Measurements from ENCODE around the gene CDAN1. TPM values are rescaled to one million over a fixed set of nuclear protein-coding genes. Genes with fewer than 3 reads are reported as not detected.

The CDAN1 gene
- total RNA-seq, 1 donor, result 15.1 TPM

- no peak for DNase-seq (ENCODE audit: low read depth)
- H3K4me3 ChIP-seq (ENCODE audit: low read depth, low read length), result no peak overlapping the region
These were observed 29.9 kb downstream of the CDAN1 start for GRCh38 chr15:42707068-42707467.

DNA sequence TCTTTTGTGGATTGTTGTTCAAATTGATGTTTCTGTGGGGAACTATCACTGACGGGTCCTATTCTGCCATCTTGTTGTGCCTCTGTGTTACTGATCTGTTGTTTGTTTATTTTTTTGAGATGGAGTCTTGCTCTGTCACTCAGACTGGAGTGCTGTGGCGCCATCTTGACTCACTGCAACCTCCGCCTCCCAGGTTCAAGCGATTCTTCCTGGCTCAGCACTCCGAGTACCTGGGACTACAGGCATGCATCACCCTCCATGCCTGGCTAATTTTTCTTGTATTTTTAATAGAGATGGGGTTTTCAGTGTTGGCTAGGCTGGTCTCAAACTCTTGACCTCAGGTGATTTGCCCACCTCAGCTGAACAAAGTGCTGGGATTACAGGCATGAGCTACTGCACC lies 31.6 kb downstream of the CDAN1 start:
- DNase-seq (ENCODE audit: low read depth), result no peak
- TF ChIP-seq, protein P1, sequence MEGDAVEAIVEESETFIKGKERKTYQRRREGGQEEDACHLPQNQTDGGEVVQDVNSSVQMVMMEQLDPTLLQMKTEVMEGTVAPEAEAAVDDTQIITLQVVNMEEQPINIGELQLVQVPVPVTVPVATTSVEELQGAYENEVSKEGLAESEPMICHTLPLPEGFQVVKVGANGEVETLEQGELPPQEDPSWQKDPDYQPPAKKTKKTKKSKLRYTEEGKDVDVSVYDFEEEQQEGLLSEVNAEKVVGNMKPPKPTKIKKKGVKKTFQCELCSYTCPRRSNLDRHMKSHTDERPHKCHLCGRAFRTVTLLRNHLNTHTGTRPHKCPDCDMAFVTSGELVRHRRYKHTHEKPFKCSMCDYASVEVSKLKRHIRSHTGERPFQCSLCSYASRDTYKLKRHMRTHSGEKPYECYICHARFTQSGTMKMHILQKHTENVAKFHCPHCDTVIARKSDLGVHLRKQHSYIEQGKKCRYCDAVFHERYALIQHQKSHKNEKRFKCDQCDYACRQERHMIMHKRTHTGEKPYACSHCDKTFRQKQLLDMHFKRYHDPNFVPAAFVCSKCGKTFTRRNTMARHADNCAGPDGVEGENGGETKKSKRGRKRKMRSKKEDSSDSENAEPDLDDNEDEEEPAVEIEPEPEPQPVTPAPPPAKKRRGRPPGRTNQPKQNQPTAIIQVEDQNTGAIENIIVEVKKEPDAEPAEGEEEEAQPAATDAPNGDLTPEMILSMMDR (IDR thresholded peaks at IDR 0.05; ENCODE audit: insufficient read depth, low read depth, low read length), result no peak

More at GRCh38 chr15:42707068-42707467, 29.9 kb downstream of the CDAN1 start:
- TF ChIP-seq, protein P1 (IDR thresholded peaks at IDR 0.05; ENCODE audit: insufficient read depth, low read depth, low read length), result no peak

DNA sequence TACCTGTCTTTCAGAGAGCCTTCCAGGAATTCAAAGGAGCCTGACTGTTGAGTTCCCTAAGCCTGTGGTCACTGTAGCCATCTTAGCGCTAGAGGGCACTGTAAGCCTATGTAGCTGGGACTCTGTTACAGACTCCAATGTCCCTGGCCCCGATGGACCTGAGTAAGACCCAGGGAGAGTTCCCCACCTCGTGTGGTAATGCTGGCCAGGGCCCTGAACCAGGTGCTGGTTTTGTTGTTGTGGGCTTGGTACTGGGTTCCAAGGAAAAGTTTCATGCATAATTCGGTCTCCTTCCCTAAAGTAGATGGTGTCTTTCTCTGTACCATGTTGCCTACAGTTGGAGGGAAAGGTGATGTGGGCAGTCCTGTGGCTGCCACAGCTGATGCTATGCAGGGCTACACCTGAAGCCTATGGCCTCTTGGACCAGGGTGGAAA lies 32.4 kb downstream of the CDAN1 start:
- H3K4me3 ChIP-seq (ENCODE audit: low read depth, low read length), result no peak overlapping the region
- TF ChIP-seq, protein P1 (IDR thresholded peaks at IDR 0.05; ENCODE audit: insufficient read depth, low read depth, low read length), result peak; percentile 92
- peak; percentile 72 for DNase-seq (ENCODE audit: low read depth)

More for the DNA sequence above, 31.6 kb downstream of the CDAN1 start:
- H3K4me3 ChIP-seq (ENCODE audit: low read depth, low read length), result no peak overlapping the region

DNA sequence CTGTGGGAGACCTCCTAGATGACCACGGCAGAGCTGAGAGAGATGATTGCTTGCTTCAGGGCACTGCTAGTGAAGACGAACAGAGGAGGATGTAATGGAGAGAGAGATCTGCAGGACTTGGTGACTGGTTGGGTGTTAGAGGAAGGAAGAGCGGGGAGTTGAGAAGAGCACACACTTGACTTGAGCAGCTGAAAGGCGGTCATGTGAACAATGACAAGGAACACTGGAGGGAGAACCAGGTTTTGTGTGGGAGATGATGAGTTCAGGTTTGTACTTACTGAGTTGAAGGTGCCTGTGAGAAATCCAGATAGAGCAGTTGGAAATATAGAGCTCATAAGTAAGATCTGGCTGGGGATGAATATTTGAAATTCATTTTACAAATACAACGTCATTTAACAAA lies 40.3 kb downstream of the CDAN1 start:
- no peak for DNase-seq (ENCODE audit: low read depth)
- H3K4me3 ChIP-seq (ENCODE audit: low read depth, low read length), result no peak overlapping the region
- TF ChIP-seq, protein P1 (IDR thresholded peaks at IDR 0.05; ENCODE audit: insufficient read depth, low read depth, low read length), result no peak

DNA sequence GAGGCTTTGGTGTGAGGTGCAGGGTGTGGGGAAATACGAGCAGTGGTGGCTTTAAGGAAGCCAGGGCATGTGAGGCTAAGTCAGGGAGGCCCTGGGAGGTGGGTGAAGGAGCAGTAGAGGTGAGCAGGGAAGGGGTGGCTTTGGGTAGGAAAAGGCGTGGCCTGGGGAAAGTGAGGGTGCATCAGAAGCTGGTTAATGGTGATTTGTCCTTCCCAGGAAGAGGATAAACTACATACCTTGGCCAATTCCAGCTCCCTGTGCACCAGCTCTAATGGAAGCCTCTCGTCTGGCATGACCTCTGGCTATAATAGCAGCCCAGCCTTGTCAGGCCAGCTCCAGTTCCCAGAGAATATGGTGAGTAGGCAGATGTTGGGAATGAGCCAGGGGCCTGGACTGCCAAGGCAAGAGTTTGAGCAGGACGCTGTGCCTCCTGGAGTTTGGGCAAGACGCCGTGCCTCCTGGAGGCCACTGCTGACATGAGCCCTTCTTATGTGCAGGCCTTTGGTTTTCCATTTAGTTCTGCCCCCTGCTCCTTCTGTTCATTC lies 41.3 kb downstream of the CDAN1 start:
- no peak for DNase-seq (ENCODE audit: low read depth)
- TF ChIP-seq, protein P1 (IDR thresholded peaks at IDR 0.05; ENCODE audit: insufficient read depth, low read depth, low read length), result no peak
- no peak overlapping the region for H3K4me3 ChIP-seq (ENCODE audit: low read depth, low read length)

DNA sequence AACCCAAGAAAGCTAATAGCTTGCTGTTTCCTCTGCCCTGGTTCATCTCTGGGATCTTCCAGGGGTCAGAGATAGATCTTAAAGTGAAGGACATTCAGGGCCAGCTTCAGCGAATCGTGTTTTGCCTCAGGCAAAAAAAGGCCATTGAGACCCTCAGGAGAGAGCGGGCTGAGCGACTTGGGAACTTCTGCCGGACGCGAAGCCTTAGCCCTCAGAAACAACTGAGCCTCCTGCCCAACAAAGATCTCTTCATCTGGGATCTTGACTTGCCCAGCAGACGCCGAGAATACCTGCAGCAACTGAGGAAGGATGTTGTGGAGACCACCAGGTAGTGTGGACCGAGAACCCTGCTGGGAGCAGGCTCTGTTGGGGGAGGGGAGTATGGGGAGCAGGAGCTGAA lies 42.5 kb downstream of the CDAN1 start:
- no peak overlapping the region for H3K4me3 ChIP-seq (ENCODE audit: low read depth, low read length)
- TF ChIP-seq, protein P1 (IDR thresholded peaks at IDR 0.05; ENCODE audit: insufficient read depth, low read depth, low read length), result no peak
- no peak for DNase-seq (ENCODE audit: low read depth)

DNA sequence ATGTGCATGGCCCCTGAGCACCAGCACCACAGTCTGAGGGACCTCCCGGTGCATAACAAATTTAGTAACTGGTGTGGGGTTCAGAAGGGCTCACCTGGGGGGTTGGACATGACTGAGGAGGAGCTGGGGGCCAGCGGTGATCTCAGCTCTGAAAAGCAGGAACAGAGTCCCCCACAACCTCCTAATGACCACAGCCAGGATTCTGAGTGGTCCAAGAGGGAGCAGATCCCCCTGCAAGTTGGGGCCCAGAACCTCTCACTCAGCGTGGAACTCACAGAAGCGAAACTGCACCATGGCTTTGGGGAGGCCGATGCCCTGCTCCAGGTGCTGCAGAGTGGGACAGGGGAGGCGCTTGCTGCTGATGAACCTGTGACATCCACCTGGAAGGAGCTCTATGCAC lies 43.0 kb downstream of the CDAN1 start:
- TF ChIP-seq, protein P1 (IDR thresholded peaks at IDR 0.05; ENCODE audit: insufficient read depth, low read depth, low read length), result no peak
- no peak for DNase-seq (ENCODE audit: low read depth)
- H3K4me3 ChIP-seq (ENCODE audit: low read depth, low read length), result no peak overlapping the region

All from fibroblast of villous mesenchyme (primary cell).